A549 (cell line): Measurements from ENCODE around the gene TAAR9. TPM values are rescaled to one million over a fixed set of nuclear protein-coding genes. Genes with fewer than 3 reads are reported as not detected.

Experiments used
- ATAC-seq, 2 experiments: fragments of 200-7000 bp in 1 of 2; fragments of >200 bp in 1 of 2; cut with Nextera tagmentation in 1 of 2; cut with Tn5 transposase in 1 of 2; 3 replicates each; pipeline versions ENCODE4 v1.8.0 to v1.9.1; 2018 to 2020; ENCODE audit warnings: mild to moderate bottlenecking in 1 of 2, moderate library complexity in 1 of 2
- CTCF ChIA-PET: fragments of 300-600 bp; sonication (Branson Sonifier 250); formaldehyde crosslinking; extraction: SDS; loops from one replicate; lab custom pipeline; 2021; ENCODE audit warnings: antibody characterized with exemption, inconsistent platforms; lab: Yijun Ruan, JAX
- POLR2A ChIA-PET: fragments of 350-600 bp; formaldehyde crosslinking; extraction: SDS; loops from one replicate; lab custom pipeline; 2021; ENCODE audit warnings: antibody characterized with exemption, inconsistent platforms; lab: Yijun Ruan, JAX
- DNase-seq, 2 experiments: peaks; one replicate each; pipeline versions ENCODE4 v3.0.0 to v3.0.0-alpha.2; 2011 to 2016; ENCODE audit warnings: low read depth in 1 of 2, low spot score in 1 of 2
- FAIRE-seq: peaks from 2 replicates; lab custom pipeline; 2011; peaks lifted over from hg19 to GRCh38; lab: Jason Lieb, UNC
- H3K27ac ChIP-seq, 2 experiments: fragments of >200 bp; sonication (Bioruptor Twin); formaldehyde crosslinking; 3 replicates each; pipeline ENCODE4 v1.5.1; 2016 to 2017
- H3K4me1 ChIP-seq: fragments of >200 bp; sonication (Bioruptor Twin); formaldehyde crosslinking; 3 replicates; pipeline ENCODE4 v1.6.1; 2016
- H3K4me2 ChIP-seq: fragments of >200 bp; sonication (Bioruptor Twin); formaldehyde crosslinking; 3 replicates; pipeline ENCODE4 v1.6.1; 2016
- H3K4me3 ChIP-seq: fragments of >200 bp; sonication (Bioruptor Twin); formaldehyde crosslinking; 3 replicates; pipeline ENCODE4 v1.5.1; 2016
- H3K9me3 ChIP-seq: fragments of >200 bp; sonication (Bioruptor Twin); formaldehyde crosslinking; 3 replicates; pipeline ENCODE4 v1.6.1; 2016
- CBX8 ChIP-seq: fragments of 200-600 bp; sonication (generic); IDR thresholded peaks from 2 replicates; pipeline ENCODE4 v1.6.1; 2016
- CHD4 ChIP-seq: fragments of 200-600 bp; sonication (generic); IDR thresholded peaks from 2 replicates; pipeline ENCODE4 v1.6.1; 2016; ENCODE audit warnings: antibody characterized with exemption, mild to moderate bottlenecking, borderline replicate concordance
- CTCF ChIP-seq: fragments of >200 bp; sonication (Bioruptor Twin); formaldehyde crosslinking; IDR thresholded peaks from 3 replicates; pipeline ENCODE4 v1.5.1; 2016
- ELK1 ChIP-seq: fragments of 150-350 bp; IDR thresholded peaks from 2 replicates; pipeline ENCODE4 v1.6.1; 2014; ENCODE audit warnings: low read depth, mild to moderate bottlenecking, low read length
- EP300 ChIP-seq, 2 experiments: fragments of >200 bp; sonication (Bioruptor Twin); formaldehyde crosslinking; IDR thresholded peaks; 2 replicates in 1 of 2; 3 replicates in 1 of 2; pipeline ENCODE4 v1.6.1; 2016 to 2017
- FOSL2 ChIP-seq, 2 experiments: fragments of 450-650 bp in 1 of 2; fragments of >200 bp in 1 of 2; sonication (Bioruptor Twin) in 1 of 2; formaldehyde crosslinking; IDR thresholded peaks; 2 replicates each; pipeline versions ENCODE4 v1.5.0 to v1.6.1; 2016 to 2020; ENCODE audit warnings: mild to moderate bottlenecking in 1 of 2, moderate library complexity in 1 of 2
- FOXS1 ChIP-seq: fragments of 250-450 bp; sonication (Bioruptor Pico); IDR thresholded peaks from 2 replicates; pipeline ENCODE4 v1.5.0; 2020; ENCODE audit warnings: mild to moderate bottlenecking, moderate library complexity
- HMGXB4 ChIP-seq: fragments of 250-450 bp; sonication (Bioruptor Pico); IDR thresholded peaks from 2 replicates; pipeline ENCODE4 v1.5.0; 2021; ENCODE audit warnings: mild to moderate bottlenecking, moderate library complexity, borderline replicate concordance
- HOXA7 ChIP-seq: fragments of 250-450 bp; sonication (Bioruptor Pico); IDR thresholded peaks from 2 replicates; pipeline ENCODE4 v1.5.0; 2020; ENCODE audit warnings: mild to moderate bottlenecking, moderate library complexity
- HOXB13 ChIP-seq: fragments of 250-450 bp; sonication (Bioruptor Pico); IDR thresholded peaks from 2 replicates; pipeline ENCODE4 v1.5.0; 2020; ENCODE audit warnings: low read depth, mild to moderate bottlenecking, moderate library complexity
- KDM1A ChIP-seq: fragments of 200-600 bp; sonication (generic); IDR thresholded peaks from 2 replicates; pipeline ENCODE4 v1.6.1; 2016; ENCODE audit warnings: low read depth, mild to moderate bottlenecking
- MAFK ChIP-seq: fragments of 450-650 bp; IDR thresholded peaks from 2 replicates; pipeline ENCODE4 v1.6.1; 2014; ENCODE audit not compliant: partially characterized antibody
- MAX ChIP-seq: IDR thresholded peaks from 2 replicates; pipeline ENCODE4 v1.6.1; 2012
- MAZ ChIP-seq: fragments of 150-350 bp; IDR thresholded peaks from 2 replicates; pipeline ENCODE4 v1.6.1; 2014; ENCODE audit warnings: antibody characterized with exemption, low read depth, low read length, borderline replicate concordance
- MYC ChIP-seq: IDR thresholded peaks from 2 replicates; pipeline ENCODE4 v1.6.1; 2012; ENCODE audit warnings: mild to moderate bottlenecking, inconsistent platforms, low read length, improper control_type of control experiment, borderline replicate concordance
- RAD21 ChIP-seq, 2 experiments: fragments of >200 bp in 1 of 2; sonication (Bioruptor Twin) in 1 of 2; formaldehyde crosslinking in 1 of 2; IDR thresholded peaks in 1 of 2; conservative IDR thresholded peaks in 1 of 2; 2 replicates in 1 of 2; 3 replicates in 1 of 2; pipeline ENCODE4 v1.6.1; 2012 to 2018; ENCODE audit warnings: inconsistent platforms in 1 of 2
- RFX5 ChIP-seq: fragments of 450-650 bp; IDR thresholded peaks from 2 replicates; pipeline ENCODE4 v1.7.1; 2014; ENCODE audit warnings: antibody characterized with exemption, mild to moderate bottlenecking, moderate library complexity
- TFCP2L1 ChIP-seq: fragments of 250-450 bp; sonication (Bioruptor Pico); IDR thresholded peaks from 2 replicates; pipeline ENCODE4 v1.5.0; 2021; ENCODE audit warnings: mild to moderate bottlenecking
- ZC3H11A ChIP-seq: fragments of 450-650 bp; IDR thresholded peaks from 2 replicates; pipeline ENCODE4 v1.6.1; 2014; ENCODE audit warnings: antibody characterized with exemption, mild to moderate bottlenecking
- WGBS: methylation state at CpG from one replicate; pipeline ENCODE4 v1.1.6; 2017; ENCODE audit errors: missing lambda C conversion rate; 5-methylcytosine and 5-hydroxymethylcytosine counted together
- polyA plus RNA-seq, 4 experiments: library from polyadenylated mRNA; depleted of rRNA in 3 of 4; stranded (reverse); fragments of >200 nt; fragmentation: RNase III in 1 of 4; extraction: RNeasy Plus Mini Kit Qiagen cat#74134 plus additional on column Dnase treatment in 1 of 4; gene quantifications; 2 replicates in 3 of 4; 3 replicates in 1 of 4; pipeline ENCODE4 v1.2.3, GENCODE V29; 2011 to 2017

Gene TAAR9
- polyA plus RNA-seq, 2 of the 4 experiments (the other 2 are of a cell fraction), result not detected

GRCh38 chr6:132524646-132525045 is 13.4 kb upstream of the TAAR9 start:
- TF ChIP-seq MAZ (no peak), CHD4 (no peak), MAX (no peak), RFX5 (no peak), HOXB13 (CRISPR knock-in tag) (no peak), MAFK (no peak), ZC3H11A (no peak)
- TF ChIP-seq, all 56 proteins: peak for 0
- Histone ChIP-seq H3K9me3 (no peaks in the 10 kb centered on the region), H3K4me1 (peaks cover 8% of the 10 kb centered on the region), H3K4me3 (no peak overlapping the region), H3K27ac (no peak overlapping the region), H3K4me2 (no peak overlapping the region)
- ATAC-seq, result no peak
- WGBS, result 60% methylated on average over 5 of the region's 5 CpGs
- no peak for FAIRE-seq
- no peak for DNase-seq
- ChIA-PET POLR2A (no interaction called here), CTCF (no interaction called here)

GRCh38 chr6:132525866-132526265 is 12.2 kb upstream of the TAAR9 start:
- TF ChIP-seq KDM1A (no peak), FOSL2 (IDR thresholded peaks at IDR 0.05) (no peak), FOSL2 (CRISPR knock-in tag; IDR thresholded peaks at IDR 0.05) (no peak)
- Histone ChIP-seq H3K4me1 (peaks cover 8% of the 10 kb centered on the region), H3K27ac (no peak overlapping the region), H3K9me3 (no peaks in the 10 kb centered on the region), H3K4me3 (no peak overlapping the region), H3K4me2 (no peak overlapping the region)
- no peak for DNase-seq
- FAIRE-seq, result no peak
- ATAC-seq, result no peak
- WGBS, result 91% methylated on average over 4 of the region's 4 CpGs
- POLR2A ChIA-PET, result no interaction called here
- CTCF ChIA-PET, result no interaction called here

- POLR2A ChIA-PET, result no interaction called here
- ATAC-seq, result no peak
- DNase-seq, result no peak
- CTCF ChIA-PET, result no interaction called here
- no peaks in the 10 kb centered on the region for H3K9me3 ChIP-seq
- FAIRE-seq, result no peak
- H3K27ac ChIP-seq, result no peak overlapping the region
- WGBS, result 11% methylated on average over 2 of the region's 2 CpGs
- H3K4me1 ChIP-seq, result peaks cover 8% of the 10 kb centered on the region
- H3K4me3 ChIP-seq, result no peak overlapping the region
- H3K4me2 ChIP-seq, result no peak overlapping the region
- TF ChIP-seq FOXS1 (CRISPR knock-in tag) (no peak), EP300 (IDR thresholded peaks at IDR 0.05) (no peak), HOXA7 (CRISPR knock-in tag) (no peak), CTCF (no peak), CBX8 (no peak), MYC (no peak), TFCP2L1 (CRISPR knock-in tag) (no peak)
These were observed 11.6 kb upstream of the TAAR9 start for GRCh38 chr6:132526461-132526860.

- no peak overlapping the region for H3K4me3 ChIP-seq
- 0 out of 3 replicates have a peak overlapping the region, but pooled peaks have one; percentile 22 for H3K4me2 ChIP-seq
- ATAC-seq (no peak; a peak in 1 of 6 replicates), FAIRE-seq (no peak), DNase-seq (peak in 1 of 2 experiments; percentile 34)
- TF ChIP-seq FOSL2 (IDR thresholded peaks at IDR 0.05), result 0 out of 2 replicates have a peak, but pooled peaks have one; percentile 23
- TF ChIP-seq FOSL2 (CRISPR knock-in tag; IDR thresholded peaks at IDR 0.05), result peak; percentile 63; the same call in 1 of the 2 replicates
- TF ChIP-seq RAD21 (conservative IDR thresholded peaks at IDR 0.05 in 1 of 2, IDR thresholded peaks at IDR 0.05 in 1 of 2), result no peak
- no peak for TF ChIP-seq FOXS1 (CRISPR knock-in tag)
- TF ChIP-seq HMGXB4 (CRISPR knock-in tag), result no peak
- TF ChIP-seq ELK1, result no peak
- no peak for TF ChIP-seq EP300 (IDR thresholded peaks at IDR 0.05)
- no peaks in the 10 kb centered on the region for H3K9me3 ChIP-seq
- 21% methylated on average over 6 of the region's 6 CpGs for WGBS
- CTCF ChIA-PET, result no interaction called here
- POLR2A ChIA-PET, result no interaction called here
- H3K27ac ChIP-seq, result no peak overlapping the region
- H3K4me1 ChIP-seq, result peaks cover 8% of the 10 kb centered on the region
These were observed 10.3 kb upstream of the TAAR9 start for GRCh38 chr6:132527791-132528190.
